Thyroid gland (tissue), 4 donors: Measurements from ENCODE around the gene XPO1.

ENCODE experiments used
- POLR2A ChIP-seq, 2 donors: fragments of 450-650 bp; IDR thresholded peaks; one replicate each; pipeline ENCODE4 v1.6.1; 2017; ENCODE audit warnings: antibody characterized with exemption in 2 of 2, mild to moderate bottlenecking in 2 of 2, moderate library complexity in 1 of 2
- TF ChIP-seq, protein P1 (sequence below), 6 experiments: fragments of 200-600 bp in 3 of 6; fragments of 450-650 bp in 3 of 6; sonication (generic) in 3 of 6; IDR thresholded peaks; one replicate each; pipeline ENCODE4 v1.5.1; 2016 to 2019; ENCODE audit warnings: antibody characterized with exemption in 6 of 6, mild to moderate bottlenecking in 2 of 6, inconsistent platforms in 1 of 6, moderate library complexity in 1 of 6

DNA sequence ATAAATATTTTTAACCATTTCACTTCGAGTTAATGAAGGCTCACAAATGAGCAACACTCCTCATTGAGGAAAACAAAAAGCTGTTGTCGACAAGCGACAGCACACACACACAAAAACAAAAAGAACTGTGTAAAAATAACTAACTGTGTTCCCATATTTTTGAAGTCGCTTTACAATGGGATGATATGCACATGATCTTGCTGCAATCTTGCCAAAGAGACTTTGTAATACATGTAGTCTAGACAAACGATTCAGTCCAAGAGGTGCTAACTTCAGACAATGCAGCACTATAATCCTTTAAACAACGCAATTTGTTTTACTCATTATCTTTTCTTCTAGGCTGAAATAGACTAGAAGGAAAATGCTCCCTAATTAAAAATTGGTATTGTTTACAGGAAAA, 60.1 kb downstream of the XPO1 start:
- TF ChIP-seq, protein P1, sequence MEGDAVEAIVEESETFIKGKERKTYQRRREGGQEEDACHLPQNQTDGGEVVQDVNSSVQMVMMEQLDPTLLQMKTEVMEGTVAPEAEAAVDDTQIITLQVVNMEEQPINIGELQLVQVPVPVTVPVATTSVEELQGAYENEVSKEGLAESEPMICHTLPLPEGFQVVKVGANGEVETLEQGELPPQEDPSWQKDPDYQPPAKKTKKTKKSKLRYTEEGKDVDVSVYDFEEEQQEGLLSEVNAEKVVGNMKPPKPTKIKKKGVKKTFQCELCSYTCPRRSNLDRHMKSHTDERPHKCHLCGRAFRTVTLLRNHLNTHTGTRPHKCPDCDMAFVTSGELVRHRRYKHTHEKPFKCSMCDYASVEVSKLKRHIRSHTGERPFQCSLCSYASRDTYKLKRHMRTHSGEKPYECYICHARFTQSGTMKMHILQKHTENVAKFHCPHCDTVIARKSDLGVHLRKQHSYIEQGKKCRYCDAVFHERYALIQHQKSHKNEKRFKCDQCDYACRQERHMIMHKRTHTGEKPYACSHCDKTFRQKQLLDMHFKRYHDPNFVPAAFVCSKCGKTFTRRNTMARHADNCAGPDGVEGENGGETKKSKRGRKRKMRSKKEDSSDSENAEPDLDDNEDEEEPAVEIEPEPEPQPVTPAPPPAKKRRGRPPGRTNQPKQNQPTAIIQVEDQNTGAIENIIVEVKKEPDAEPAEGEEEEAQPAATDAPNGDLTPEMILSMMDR (IDR thresholded peaks at IDR 0.05), result no peak
- no peak for TF ChIP-seq POLR2A (IDR thresholded peaks at IDR 0.05)
